ENCODE data around the gene FETUB. TPM values are rescaled to one million over a fixed set of nuclear protein-coding genes. Genes with fewer than 3 reads are reported as not detected.
"Not testable (repeated sequence)": the region's sequence is repeated elsewhere in the genome, so short reads cannot be mapped to it uniquely, and the experiment has no call there.

FETUB gene
- total and polyA plus RNA-seq, 2 of the 4 experiments (the other 2 are of a cell fraction) = not detected

DNA sequence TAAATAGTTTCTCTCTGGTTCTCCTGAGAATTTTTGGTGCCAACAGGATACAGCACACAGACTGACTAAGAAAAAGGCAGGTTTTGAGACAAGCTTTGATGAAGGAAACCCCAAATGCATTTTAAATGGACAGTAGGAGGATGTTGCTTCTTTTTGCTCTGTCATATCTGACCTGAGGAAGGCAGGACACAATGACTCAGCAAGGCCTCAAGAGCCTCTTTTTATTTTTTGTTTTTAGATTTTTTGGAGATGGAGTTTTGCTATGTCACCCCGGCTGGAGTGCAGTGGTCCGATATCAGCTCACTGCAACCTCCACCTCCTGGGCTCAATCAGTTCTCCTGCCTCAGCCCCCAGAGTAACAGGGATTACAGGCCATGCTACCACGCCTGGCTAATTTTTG is 60.1 kb downstream of the FETUB start:
- BruUV-seq (replicated peaks) = no TSS peak
- no peak overlapping the region for H2BK20ac ChIP-seq (ENCODE audit: low read depth, low read length)
- intact Hi-C loops (cut with micrococcal nuclease) = no loop called here
- H3K23ac ChIP-seq (ENCODE audit: low read depth, low read length) = no peak overlapping the region
- ChIA-PET CTCF (interaction anchor here (1.0 kb wide), 1 partner anchor 231 kb away, joined by 3 read pairs; no protein-coding TSS in a partner anchor), POLR2A (ENCODE audit: unreplicated experiment) (no interaction called here)
- H3K27ac ChIP-seq (ENCODE audit: insufficient read depth, low read length) = no peak overlapping the region
- no peaks in the 10 kb centered on the region for H3K79me1 ChIP-seq (ENCODE audit: low read depth in 1 of 2, low read length in 2 of 2)
- H3K4me3 ChIP-seq (ENCODE audit: insufficient read depth, low read depth, low read length) = no peak overlapping the region
- ATAC-seq (ENCODE audit: low read depth) (no peak), DNase-seq (no peak)
- no peak overlapping the region for H4K91ac ChIP-seq (ENCODE audit: insufficient read depth, low read depth, low read length)
- no peak for TF ChIP-seq RCOR1 (IDR thresholded peaks at IDR 0.05; ENCODE audit: insufficient replicate concordance, low read length)
- TF ChIP-seq NFE2L2 (IDR thresholded peaks at IDR 0.05; ENCODE audit: low read depth, low read length) = 0 out of 2 replicates have a peak, but pooled peaks have one; percentile 17
- dilution Hi-C loops (cut with HindIII; ENCODE audit: low sequenced_read_pairs, unreplicated experiment) = no loop called here
- H2AK9ac ChIP-seq (replicated peaks; ENCODE audit: low read depth, low read length, poor library complexity) = no peak overlapping the region
- no peak overlapping the region for H2AFZ ChIP-seq (replicated peaks; ENCODE audit: low read length, poor library complexity)
- no peaks in the 10 kb centered on the region for H3K9me3 ChIP-seq (ENCODE audit: control insufficient read depth, insufficient read depth, low read length)
- no peaks in the 10 kb centered on the region for H3K4me1 ChIP-seq (ENCODE audit: control insufficient read depth, insufficient read depth, low read length)
- no peaks in the 10 kb centered on the region for H4K20me1 ChIP-seq (ENCODE audit: insufficient read depth, low read length)
- no peaks in the 10 kb centered on the region for H3K9me1 ChIP-seq (ENCODE audit: insufficient read depth, low read length)
- H3K36me3 ChIP-seq (ENCODE audit: control insufficient read depth, insufficient read depth, low read length) = no peaks in the 10 kb centered on the region
- no peak overlapping the region for H3K56ac ChIP-seq (ENCODE audit: extremely low read depth, insufficient read depth, low read length)
- no peak overlapping the region for H3K18ac ChIP-seq (ENCODE audit: low read depth, low read length)
- in situ Hi-C loops (cut with MboI; ENCODE audit: low sequenced_read_pairs) = no loop called here
- 40% methylated on average over 1 of the region's 3 CpGs; no CpG with 5 or more reads in 1 of the 2 experiments for WGBS, 2 experiments (ENCODE audit: extremely low coverage in 2 of 2, insufficient read length in 1 of 2)
- no peak overlapping the region for H3K4me2 ChIP-seq (ENCODE audit: low read depth, low read length)
- no peak overlapping the region for H4K8ac ChIP-seq (ENCODE audit: low read depth in 2 of 2, low read length in 2 of 2)
- no peak overlapping the region for H3K9ac ChIP-seq (ENCODE audit: low read depth, low read length)
- no peak overlapping the region for H4K5ac ChIP-seq (ENCODE audit: low read depth, low read length)
- no peak overlapping the region for H2BK5ac ChIP-seq (ENCODE audit: low read depth, low read length, poor library complexity, severe bottlenecking)
- no peak overlapping the region for H3K14ac ChIP-seq (replicated peaks; ENCODE audit: low read depth, low read length)
- no peak overlapping the region for H2AK5ac ChIP-seq (ENCODE audit: low read depth, low read length)
- H2BK15ac ChIP-seq (ENCODE audit: low read depth, low read length) = no peak overlapping the region
- no peak overlapping the region for H3K4ac ChIP-seq (ENCODE audit: low read depth, low read length)
- peaks cover 6% of the 10 kb centered on the region for H3K27me3 ChIP-seq (ENCODE audit: control insufficient read depth, insufficient read depth, low read length)
- no peak overlapping the region for H2BK120ac ChIP-seq (ENCODE audit: low read depth, low read length)

DNA sequence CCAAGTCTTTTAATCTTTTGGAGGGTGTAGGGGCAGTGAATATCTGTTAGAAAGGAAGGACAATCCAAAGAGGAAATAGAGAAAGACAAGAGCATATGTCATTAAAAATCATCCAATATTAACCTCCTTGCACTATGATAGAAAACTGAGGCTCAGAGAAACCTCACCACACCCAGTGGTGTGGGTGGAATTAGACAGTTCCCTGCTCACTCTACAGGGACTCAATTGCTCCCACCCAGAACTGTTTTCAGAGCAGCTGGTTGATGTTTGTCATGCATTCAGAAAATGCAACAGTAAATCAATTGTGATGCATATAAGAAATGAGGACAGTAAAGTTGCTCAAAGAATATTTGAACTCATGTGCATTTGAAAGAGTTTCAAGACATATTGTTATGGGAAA is 62.3 kb downstream of the FETUB start:
- CTCF ChIA-PET; H3K9me3 ChIP-seq (ENCODE audit: control insufficient read depth, insufficient read depth, low read length); DNase-seq; H2AK9ac ChIP-seq (replicated peaks; ENCODE audit: low read depth, low read length, poor library complexity); H4K91ac ChIP-seq (ENCODE audit: insufficient read depth, low read depth, low read length); H3K27me3 ChIP-seq (ENCODE audit: control insufficient read depth, insufficient read depth, low read length); H3K23ac ChIP-seq (ENCODE audit: low read depth, low read length); dilution Hi-C loops (cut with HindIII; ENCODE audit: low sequenced_read_pairs, unreplicated experiment); H2BK15ac ChIP-seq (ENCODE audit: low read depth, low read length); POLR2A ChIA-PET (ENCODE audit: unreplicated experiment); H4K20me1 ChIP-seq (ENCODE audit: insufficient read depth, low read length); H4K8ac ChIP-seq (ENCODE audit: low read depth in 2 of 2, low read length in 2 of 2); intact Hi-C loops (cut with micrococcal nuclease); H2BK120ac ChIP-seq (ENCODE audit: low read depth, low read length); H3K14ac ChIP-seq (replicated peaks; ENCODE audit: low read depth, low read length); BruUV-seq (replicated peaks); H3K56ac ChIP-seq (ENCODE audit: extremely low read depth, insufficient read depth, low read length); H3K27ac ChIP-seq (ENCODE audit: insufficient read depth, low read length); ATAC-seq (ENCODE audit: low read depth); in situ Hi-C loops (cut with MboI; ENCODE audit: low sequenced_read_pairs); H2BK5ac ChIP-seq (ENCODE audit: low read depth, low read length, poor library complexity, severe bottlenecking); H2BK20ac ChIP-seq (ENCODE audit: low read depth, low read length); H4K5ac ChIP-seq (ENCODE audit: low read depth, low read length); H3K4ac ChIP-seq (ENCODE audit: low read depth, low read length); H3K9me1 ChIP-seq (ENCODE audit: insufficient read depth, low read length); H3K4me3 ChIP-seq (ENCODE audit: insufficient read depth, low read depth, low read length); H3K79me1 ChIP-seq (ENCODE audit: low read depth in 1 of 2, low read length in 2 of 2); H3K4me1 ChIP-seq (ENCODE audit: control insufficient read depth, insufficient read depth, low read length); H3K9ac ChIP-seq (ENCODE audit: low read depth, low read length); H3K18ac ChIP-seq (ENCODE audit: low read depth, low read length); H2AFZ ChIP-seq (replicated peaks; ENCODE audit: low read length, poor library complexity); H2AK5ac ChIP-seq (ENCODE audit: low read depth, low read length); H3K4me2 ChIP-seq (ENCODE audit: low read depth, low read length); H3K36me3 ChIP-seq (ENCODE audit: control insufficient read depth, insufficient read depth, low read length): not testable (repeated sequence)

All from IMR-90 (cell line).